Mononuclear cell (primary cell): Measurements from ENCODE around the gene SEC16A. TPM values are rescaled to one million over a fixed set of nuclear protein-coding genes. Genes with fewer than 3 reads are reported as not detected.
"Not testable (repeated sequence)": the region's sequence is repeated elsewhere in the genome, so short reads cannot be mapped to it uniquely, and the experiment has no call there.

Experiments used
- H3K27me3 ChIP-seq: 2 replicates; pipeline ENCODE4 v1.6.0; 2011; ENCODE audit warnings: low read length, control low read depth; ENCODE audit not compliant: insufficient read depth
- H3K4me1 ChIP-seq: 2 replicates; pipeline ENCODE4 v1.5.1; 2011; ENCODE audit warnings: mild to moderate bottlenecking, low read length, control low read depth; ENCODE audit not compliant: insufficient read depth
- H3K4me3 ChIP-seq: 2 replicates; pipeline ENCODE4 v1.5.1; 2011; ENCODE audit warnings: mild to moderate bottlenecking, low read length, moderate library complexity
- H3K9me3 ChIP-seq: 2 replicates; pipeline ENCODE4 v1.5.1; 2011; ENCODE audit warnings: low read depth, mild to moderate bottlenecking, control low read depth, low read length
- total RNA-seq: library from RNA; depleted of rRNA; stranded (reverse); fragments of >200 nt; gene quantifications from one replicate; pipeline ENCODE4 v1.2.3, GENCODE V29; 2012

Gene SEC16A
- total RNA-seq, 1 donor, result 38.0 TPM

DNA sequence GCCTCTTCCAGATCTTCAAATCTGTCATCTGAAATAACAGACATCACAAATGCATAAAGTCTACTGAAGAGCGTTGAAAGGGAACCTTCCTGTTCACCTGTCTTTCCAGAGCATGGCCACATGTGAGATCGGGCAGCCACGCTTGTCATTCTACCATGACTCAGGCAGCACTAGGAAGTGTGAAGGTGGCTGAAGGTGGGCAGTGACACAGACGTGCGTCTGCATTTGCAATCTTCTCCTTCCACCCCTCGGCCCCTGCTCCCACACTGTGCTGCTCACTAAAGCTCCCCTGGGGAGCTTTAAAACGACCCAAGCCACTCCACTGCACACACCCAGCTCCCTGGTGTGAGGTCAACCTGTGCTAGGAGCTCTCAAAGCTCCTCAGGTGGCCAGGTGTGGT lies 74.9 kb downstream of the SEC16A start:
- Histone ChIP-seq H3K4me1 (peaks cover 50% of the 10 kb centered on the region), H3K27me3 (no peaks in the 10 kb centered on the region), H3K4me3 (no peak overlapping the region)

DNA sequence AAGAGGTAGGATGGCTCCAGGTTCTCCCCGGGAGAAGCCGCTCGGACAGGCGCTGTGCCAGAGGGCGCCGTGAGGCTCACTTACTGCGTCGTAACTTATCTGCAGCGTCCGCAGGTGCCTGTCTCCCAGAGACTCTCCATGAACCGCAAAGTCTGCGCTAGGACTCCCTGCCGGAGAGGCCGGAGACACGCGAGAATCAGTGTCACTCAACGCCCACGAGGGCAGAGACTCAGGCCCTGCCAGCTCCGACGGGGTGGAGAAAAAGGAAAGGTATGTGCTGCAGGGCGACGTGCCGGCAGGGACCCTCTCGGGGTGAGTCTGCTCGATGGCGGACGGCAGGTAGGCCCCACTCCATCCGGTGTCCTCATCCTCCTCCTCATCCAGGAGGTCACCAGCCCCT lies 75.8 kb downstream of the SEC16A start:
- H3K27me3 ChIP-seq, H3K9me3 ChIP-seq, H3K4me3 ChIP-seq: not testable (repeated sequence)
- peaks cover 50% of the 10 kb centered on the region for H3K4me1 ChIP-seq

More for the DNA sequence above, 74.9 kb downstream of the SEC16A start:
- no peaks in the 10 kb centered on the region for H3K9me3 ChIP-seq

DNA sequence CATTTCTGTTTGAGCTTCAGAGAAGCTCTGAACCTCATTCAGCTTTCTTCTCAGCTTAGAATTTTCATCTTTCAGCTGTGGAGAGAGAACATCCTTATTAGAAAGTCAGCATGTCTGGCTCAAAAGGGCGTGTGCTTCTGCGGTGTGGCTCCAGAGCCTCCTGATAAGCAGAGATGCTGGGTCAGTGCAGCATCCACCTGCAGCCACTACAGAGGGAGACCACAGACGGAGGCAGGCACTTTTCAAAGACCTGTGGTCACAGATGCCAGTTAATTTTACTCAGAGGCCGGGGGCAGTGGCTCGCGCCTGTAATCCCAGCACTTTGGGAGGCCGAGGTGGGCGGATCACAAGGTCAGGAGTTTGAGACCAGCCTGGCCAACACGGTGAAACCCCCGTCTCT lies 76.9 kb downstream of the SEC16A start:
- not testable (repeated sequence) for H3K9me3 ChIP-seq, H3K4me3 ChIP-seq
- peaks cover 41% of the 10 kb centered on the region for H3K4me1 ChIP-seq

DNA sequence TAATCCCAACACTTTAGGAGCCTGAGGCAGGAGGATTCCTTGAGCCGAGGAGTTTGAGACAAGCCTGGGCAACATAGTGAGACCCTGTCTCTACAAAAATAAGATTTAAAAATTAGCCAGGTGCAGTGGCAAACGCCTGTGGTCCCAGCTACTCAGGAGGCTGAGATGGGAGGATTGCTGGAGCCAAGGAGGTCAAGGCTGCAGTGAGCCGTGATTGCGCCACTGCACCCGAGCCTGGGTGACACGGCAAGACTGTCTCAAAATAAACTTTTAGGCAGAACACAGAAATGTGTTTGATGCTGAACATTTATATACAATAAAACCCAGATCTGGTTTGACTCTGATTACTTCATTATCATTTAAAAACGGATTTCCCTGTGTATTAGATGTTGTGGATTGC lies 77.4 kb downstream of the SEC16A start:
- Histone ChIP-seq H3K4me3 (no peak overlapping the region), H3K4me1 (peaks cover 44% of the 10 kb centered on the region), H3K9me3 (no peaks in the 10 kb centered on the region), H3K27me3 (no peaks in the 10 kb centered on the region)

More for the DNA sequence above, 76.9 kb downstream of the SEC16A start:
- H3K27me3 ChIP-seq, result not testable (repeated sequence)

DNA sequence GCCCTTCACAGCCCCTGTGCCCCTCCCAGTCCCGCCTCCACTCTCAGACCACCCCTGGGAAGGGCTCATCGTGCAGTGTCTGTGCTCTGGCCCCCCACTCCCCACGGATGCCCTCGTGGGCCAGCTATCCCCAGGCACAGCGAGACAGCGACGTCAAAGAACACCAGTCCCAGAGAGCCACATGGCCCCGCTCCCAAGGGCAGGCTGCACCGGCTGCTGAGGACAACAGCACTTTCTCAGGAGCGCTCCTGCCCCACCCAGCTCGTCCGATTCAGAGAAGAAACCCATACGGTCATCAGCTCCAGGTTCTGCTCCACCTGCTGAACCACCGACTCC lies 78.1 kb downstream of the SEC16A start:
- Histone ChIP-seq H3K9me3 (no peaks in the 10 kb centered on the region), H3K4me1 (peaks cover 45% of the 10 kb centered on the region), H3K4me3 (no peak overlapping the region), H3K27me3 (no peaks in the 10 kb centered on the region)

DNA sequence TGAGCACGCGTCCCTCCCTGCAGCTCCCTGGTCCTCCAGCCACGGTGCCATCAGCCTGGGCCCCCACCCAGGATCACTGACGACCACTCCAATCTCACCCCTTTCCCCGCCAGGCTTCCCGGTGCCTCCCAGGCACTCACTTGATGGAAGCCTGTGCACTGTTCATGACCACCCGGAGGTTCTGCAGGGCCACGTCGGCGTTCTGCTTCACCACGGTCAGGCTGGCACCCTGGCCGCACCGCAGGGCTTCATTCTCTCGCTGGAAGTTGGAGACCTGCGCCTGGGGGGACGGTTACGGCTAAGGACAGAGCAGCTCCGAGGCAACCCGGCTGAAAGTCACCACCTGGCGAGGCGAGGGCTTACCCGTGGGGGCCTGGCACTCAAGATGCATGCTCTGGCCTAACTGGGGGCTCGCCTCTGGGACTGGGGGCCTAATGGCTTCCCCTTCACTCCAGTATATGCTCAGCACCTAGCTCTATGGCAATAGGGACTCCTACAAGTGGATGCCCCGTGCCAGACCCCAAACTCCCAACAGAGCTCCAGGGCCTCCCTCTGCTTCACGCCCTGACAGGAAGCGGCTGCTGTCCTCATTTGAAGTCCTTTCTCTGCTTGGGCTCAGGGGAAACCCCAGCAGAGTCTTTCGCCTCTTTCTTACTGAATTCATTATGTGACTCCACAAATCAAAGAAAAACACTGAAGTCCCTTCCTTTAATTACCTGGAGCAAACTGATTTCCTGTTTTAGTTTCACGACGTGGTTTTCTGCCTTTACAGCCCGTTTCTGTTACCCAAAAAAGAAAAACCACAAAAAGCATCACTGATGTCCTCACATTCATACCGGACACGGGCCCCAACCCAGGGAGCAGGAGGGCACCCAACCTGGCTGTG lies 78.7 kb downstream of the SEC16A start:
- Histone ChIP-seq H3K4me1 (peaks cover 45% of the 10 kb centered on the region), H3K27me3 (no peaks in the 10 kb centered on the region), H3K9me3 (no peaks in the 10 kb centered on the region), H3K4me3 (no peak overlapping the region)

DNA sequence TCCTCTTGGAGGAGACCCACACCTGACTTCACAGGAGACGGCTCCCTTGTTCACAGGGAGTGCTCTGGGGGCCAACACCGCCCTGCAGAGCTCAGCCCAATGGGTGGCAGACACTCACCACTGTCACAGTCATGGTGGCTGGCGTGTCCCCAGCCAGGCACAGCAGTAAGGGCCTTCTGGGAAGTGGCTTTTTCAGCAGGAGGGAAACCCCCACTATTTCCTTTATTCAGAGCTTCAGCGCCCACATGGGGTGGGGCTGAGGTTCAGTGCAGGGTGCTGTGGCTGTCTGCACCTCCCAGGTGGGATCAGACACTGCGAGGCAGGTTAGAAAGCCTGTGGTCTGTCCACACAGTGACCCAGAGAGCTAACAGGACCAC lies 79.3 kb downstream of the SEC16A start:
- H3K9me3 ChIP-seq, result no peaks in the 10 kb centered on the region
- peaks cover 45% of the 10 kb centered on the region for H3K4me1 ChIP-seq
- no peaks in the 10 kb centered on the region for H3K27me3 ChIP-seq
- H3K4me3 ChIP-seq, result no peak overlapping the region

DNA sequence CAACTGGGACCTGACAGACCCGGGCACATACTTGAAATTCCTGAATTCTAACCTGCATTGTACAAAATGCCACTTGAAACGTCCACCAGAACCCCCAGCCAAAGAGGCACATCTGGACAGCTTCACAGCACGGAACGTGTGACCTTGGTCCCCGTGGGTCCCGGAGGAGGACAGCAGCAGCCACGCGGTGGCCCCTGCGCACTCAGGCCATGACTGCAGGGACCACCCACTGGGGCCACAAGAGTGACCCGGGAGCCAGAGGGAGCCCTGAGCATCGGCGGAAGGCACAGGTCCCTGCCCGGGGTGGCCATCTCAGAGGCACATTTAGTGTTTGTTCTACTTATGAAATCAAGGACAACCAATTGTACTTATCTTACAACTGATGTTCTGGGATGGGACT lies 80.8 kb downstream of the SEC16A start:
- H3K9me3 ChIP-seq, result no peaks in the 10 kb centered on the region
- H3K4me3 ChIP-seq, result no peak overlapping the region
- H3K27me3 ChIP-seq, result no peaks in the 10 kb centered on the region
- peaks cover 50% of the 10 kb centered on the region for H3K4me1 ChIP-seq

DNA sequence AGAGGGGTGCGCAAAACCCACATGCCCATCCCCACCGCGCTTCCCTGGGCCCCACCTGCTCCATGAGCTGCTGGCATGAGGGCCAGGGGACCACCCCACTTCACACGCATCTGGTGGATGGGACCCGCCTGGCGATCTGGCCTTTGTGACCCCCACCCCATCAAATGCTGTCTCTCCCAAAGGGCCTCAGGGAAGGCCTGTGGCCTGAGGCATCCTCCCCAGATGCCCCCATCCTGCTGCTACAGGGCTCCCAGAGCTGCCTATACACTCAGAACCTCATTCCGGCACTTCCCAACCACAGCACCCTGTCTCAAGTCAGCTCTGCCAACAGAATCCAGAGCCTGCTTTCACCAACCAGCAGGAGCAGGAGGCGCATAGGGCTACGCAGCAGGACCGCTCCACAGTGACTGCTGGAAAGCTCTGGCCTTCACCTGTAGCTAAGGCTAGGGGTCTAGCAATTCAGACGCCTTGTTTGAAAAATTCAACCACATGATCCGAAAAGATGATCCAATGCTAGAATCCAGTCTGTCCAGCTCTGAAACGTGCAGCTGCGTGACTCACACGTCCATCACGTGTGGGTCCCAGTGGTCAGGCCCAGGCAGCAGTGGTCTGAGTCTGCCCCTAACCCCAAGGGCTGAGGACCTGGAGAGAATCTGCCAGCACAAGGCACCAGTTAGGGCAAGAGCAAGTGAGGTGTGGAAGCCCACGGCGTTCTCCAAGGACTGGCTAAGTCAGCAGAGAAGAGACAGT lies 81.5 kb downstream of the SEC16A start:
- Histone ChIP-seq H3K4me3 (no peak overlapping the region), H3K27me3 (no peaks in the 10 kb centered on the region), H3K4me1 (peaks cover 50% of the 10 kb centered on the region), H3K9me3 (no peaks in the 10 kb centered on the region)

DNA sequence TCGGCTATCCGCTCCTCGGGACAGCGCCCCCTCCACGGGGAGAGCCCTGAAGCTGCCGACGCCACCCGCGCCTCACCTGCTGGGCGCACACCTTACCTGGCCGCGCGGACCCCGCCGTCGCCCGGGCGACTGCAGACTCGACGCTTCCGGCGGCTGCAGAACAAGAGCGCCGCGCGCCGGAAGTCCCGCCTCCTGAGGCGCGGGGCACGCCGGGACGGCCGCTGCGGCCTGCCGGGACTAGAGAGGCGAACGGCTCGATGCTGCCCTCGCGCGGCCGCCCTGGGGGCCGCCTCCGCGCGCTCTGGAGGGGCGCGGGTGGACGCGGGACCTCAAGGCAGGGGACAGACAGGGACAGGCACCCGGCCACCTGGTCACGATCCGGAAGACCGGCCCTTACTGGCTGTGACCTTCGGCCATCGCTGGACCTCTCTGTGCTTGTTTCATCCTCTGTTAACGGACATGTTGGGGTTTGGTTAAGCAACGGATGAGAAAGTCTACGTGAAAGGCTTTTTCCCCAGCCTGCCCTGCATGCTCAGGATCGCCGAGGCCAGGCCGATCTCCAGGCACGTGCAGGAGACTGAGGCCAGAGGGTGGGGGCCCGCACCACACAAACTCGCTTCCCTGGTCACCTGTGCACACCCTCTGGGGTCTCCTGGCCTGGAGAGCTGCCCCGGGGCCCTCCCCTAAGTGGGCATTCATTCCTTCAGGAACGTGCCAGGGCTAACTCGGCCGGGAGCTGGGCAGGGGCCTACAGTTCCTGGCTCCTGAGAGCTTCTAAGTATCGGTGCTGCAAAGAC lies 82.6 kb downstream of the SEC16A start, which contains the start of gene SNAPC4:
Gene SNAPC4 (minus strand): TSS at position 133 of the 797 bp plus-strand sequence. CDS start 1,742 bp downstream, outside the sequence.
- H3K27me3 ChIP-seq, result no peaks in the 10 kb centered on the region
- H3K4me1 ChIP-seq, result peaks cover 47% of the 10 kb centered on the region
- no peaks in the 10 kb centered on the region for H3K9me3 ChIP-seq
- H3K4me3 ChIP-seq, result peak within 1 kb of the TSS; percentile 69

DNA sequence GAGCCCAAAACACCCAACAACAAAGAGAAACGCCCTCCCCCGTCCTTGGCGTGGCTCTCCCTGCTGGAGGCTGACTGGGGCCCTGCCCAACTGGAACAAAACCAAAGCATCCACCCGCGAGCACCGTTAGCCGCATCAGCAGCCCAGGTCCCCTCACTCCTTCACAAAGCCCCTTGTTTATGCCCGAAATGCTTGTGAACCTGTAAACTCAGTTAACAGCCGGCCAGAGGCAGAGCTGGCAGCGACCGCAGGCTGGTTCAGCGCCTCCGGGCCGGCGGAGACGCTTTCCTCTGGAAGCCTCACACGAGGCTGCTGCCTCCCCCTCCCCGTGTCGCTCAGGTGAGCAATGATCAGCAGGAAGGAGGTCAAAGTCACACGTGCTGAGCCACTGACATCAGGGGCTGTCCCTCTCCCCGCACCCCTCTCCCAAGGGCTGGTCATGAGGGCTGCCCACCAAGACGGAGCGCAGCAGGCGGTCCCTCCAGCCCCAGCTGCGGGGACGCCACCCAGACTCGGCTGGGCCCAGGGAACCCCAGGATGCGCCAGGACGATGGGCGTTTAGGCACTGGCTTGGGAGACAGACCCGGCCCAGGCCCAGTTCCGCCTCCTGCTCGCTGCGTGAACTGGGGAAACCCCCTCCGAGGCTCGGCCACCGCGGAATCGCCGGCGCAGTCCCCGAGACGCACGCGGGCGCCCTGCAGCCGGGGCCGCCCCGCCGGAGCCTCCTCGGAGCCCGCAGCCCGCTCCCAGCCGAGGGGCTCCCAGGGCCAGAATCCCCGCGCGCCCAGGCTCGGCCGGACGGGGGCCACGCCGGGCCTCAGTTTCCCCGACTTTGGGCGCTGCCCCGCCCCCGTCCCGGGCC lies 83.4 kb downstream of the SEC16A start:
- Histone ChIP-seq H3K27me3 (no peaks in the 10 kb centered on the region), H3K9me3 (no peaks in the 10 kb centered on the region), H3K4me1 (peaks cover 39% of the 10 kb centered on the region), H3K4me3 (peak overlapping the region; percentile 69)

DNA sequence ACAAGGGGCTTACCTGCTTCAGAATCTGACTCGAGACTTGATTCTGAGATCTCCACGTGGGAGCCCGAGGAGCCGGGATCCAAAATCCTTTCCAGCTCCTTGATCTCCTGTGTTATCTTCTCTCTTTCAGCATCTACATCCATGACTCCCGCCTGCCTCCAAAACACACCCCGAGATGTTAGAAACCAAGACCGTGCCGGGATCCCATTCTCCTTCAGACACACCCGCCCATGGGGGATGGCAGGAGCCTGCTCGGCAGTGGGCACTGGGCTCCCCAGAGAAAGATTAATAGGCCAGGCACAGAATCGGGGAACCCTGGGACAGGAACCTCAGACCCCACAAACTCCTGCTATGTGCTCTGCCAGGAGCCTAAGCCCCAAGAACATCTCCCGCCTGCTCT lies 84.6 kb downstream of the SEC16A start:
- no peaks in the 10 kb centered on the region for H3K27me3 ChIP-seq
- H3K4me1 ChIP-seq, result peaks cover 27% of the 10 kb centered on the region
- H3K9me3 ChIP-seq, result no peaks in the 10 kb centered on the region
- H3K4me3 ChIP-seq, result no peak overlapping the region

DNA sequence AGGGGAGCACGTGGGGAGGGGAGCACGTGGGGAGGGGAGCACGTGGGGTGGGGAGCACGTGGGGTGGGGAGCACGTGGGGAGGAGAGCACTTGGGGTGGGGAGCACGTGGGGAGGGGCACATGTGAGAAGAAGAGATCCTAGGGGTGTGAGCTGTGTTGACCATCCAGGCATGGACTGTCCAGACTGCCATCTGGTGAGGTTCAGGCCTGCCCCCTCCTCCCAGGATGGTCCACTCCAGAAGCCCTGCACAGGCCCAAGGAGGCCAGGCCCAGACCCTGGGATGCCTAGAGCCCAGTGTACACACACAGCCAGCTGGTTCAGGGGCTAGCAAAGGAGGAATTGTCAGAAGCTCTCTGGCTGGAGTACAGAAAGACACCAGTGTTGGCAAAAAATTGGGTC lies 85.2 kb downstream of the SEC16A start:
- Histone ChIP-seq H3K27me3 (no peaks in the 10 kb centered on the region), H3K9me3 (no peaks in the 10 kb centered on the region), H3K4me3 (no peak overlapping the region), H3K4me1 (peaks cover 27% of the 10 kb centered on the region)

DNA sequence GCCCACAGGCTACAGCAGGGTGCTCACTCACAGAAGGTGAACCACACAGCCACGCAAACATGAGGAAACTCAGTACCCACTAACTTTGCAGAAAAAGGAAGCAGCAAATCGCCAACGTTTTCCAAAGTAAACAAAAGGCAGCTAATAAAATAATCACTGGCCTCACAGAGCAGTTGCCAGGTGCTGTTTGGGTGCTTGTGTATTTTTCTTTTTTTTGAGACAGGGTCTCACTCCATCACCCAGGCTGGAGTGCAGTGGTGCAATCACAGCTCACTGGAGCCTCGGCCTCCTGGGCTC lies 86.7 kb downstream of the SEC16A start:
- H3K4me1 ChIP-seq, result peaks cover 27% of the 10 kb centered on the region
- H3K4me3 ChIP-seq, result no peak overlapping the region
- no peaks in the 10 kb centered on the region for H3K27me3 ChIP-seq
- no peaks in the 10 kb centered on the region for H3K9me3 ChIP-seq
